ENCODE data around the gene ACVR1B.

ACVR1B gene

DNA sequence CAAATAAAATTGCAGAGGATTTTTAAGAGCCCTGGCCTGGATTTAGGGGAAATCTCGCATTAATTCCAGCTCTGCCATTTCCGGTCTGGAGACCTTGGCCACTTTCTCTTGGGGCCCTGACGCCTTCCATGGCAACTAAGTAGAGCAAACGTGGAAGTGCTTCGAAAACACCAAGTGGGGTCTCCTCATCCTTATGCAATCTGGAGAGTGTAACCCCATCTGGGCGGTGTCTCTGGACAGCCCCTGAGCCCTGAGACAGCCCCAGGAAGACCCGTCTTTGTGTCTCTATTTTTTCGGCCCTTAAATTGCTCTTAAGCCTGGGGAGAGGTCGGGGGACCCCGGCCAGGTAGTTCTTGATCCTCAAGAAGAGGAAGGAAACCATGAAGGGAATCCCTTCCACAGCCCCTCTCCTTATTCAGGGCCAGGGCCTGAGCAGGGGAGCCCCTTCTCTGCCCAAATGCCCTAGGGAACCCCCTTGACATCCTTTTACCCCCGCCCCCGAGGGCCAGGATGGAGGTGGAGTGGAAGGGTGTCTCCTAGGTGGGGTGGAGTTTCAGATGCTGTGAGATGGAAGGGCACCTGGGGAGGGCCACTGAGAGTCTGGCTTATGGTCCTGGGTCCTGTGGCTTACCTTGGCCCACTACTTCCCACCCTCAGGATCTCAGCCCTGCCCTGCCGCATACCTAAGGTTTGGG is 82.1 kb downstream of the ACVR1B start:
- Histone ChIP-seq H3K9me3 (no peaks in the 10 kb centered on the region), H3K27ac (peak overlapping the region; percentile 61), H3K27me3 (peaks cover 78% of the 10 kb centered on the region), H3K36me3 (no peaks in the 10 kb centered on the region), H3K4me1 (ENCODE audit: control insufficient read depth in 1 of 2, insufficient read depth in 1 of 2, low read depth in 1 of 2, low read length in 1 of 2) (peaks cover 22 to 25% of the 10 kb centered on the region in 2 experiments), H3K4me3 (ENCODE audit: low read depth in 1 of 2, low read length in 1 of 2) (peak overlapping the region; percentile 55 to 68)
- TF ChIP-seq, protein P1, sequence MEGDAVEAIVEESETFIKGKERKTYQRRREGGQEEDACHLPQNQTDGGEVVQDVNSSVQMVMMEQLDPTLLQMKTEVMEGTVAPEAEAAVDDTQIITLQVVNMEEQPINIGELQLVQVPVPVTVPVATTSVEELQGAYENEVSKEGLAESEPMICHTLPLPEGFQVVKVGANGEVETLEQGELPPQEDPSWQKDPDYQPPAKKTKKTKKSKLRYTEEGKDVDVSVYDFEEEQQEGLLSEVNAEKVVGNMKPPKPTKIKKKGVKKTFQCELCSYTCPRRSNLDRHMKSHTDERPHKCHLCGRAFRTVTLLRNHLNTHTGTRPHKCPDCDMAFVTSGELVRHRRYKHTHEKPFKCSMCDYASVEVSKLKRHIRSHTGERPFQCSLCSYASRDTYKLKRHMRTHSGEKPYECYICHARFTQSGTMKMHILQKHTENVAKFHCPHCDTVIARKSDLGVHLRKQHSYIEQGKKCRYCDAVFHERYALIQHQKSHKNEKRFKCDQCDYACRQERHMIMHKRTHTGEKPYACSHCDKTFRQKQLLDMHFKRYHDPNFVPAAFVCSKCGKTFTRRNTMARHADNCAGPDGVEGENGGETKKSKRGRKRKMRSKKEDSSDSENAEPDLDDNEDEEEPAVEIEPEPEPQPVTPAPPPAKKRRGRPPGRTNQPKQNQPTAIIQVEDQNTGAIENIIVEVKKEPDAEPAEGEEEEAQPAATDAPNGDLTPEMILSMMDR (IDR thresholded peaks at IDR 0.05), result no peak

- Histone ChIP-seq H3K36me3 (no peaks in the 10 kb centered on the region), H3K4me3 (ENCODE audit: low read depth in 1 of 2, low read length in 1 of 2) (no peak overlapping the region), H3K4me1 (ENCODE audit: control insufficient read depth in 1 of 2, insufficient read depth in 1 of 2, low read depth in 1 of 2, low read length in 1 of 2) (peaks cover 22 to 25% of the 10 kb centered on the region in 2 experiments), H3K27me3 (peaks cover 85% of the 10 kb centered on the region), H3K27ac (no peak overlapping the region), H3K9me3 (no peaks in the 10 kb centered on the region)
- TF ChIP-seq, protein P1 (IDR thresholded peaks at IDR 0.05), result no peak
Observed at GRCh38 chr12:52035190-52035589, 83.7 kb downstream of the ACVR1B start.

DNA sequence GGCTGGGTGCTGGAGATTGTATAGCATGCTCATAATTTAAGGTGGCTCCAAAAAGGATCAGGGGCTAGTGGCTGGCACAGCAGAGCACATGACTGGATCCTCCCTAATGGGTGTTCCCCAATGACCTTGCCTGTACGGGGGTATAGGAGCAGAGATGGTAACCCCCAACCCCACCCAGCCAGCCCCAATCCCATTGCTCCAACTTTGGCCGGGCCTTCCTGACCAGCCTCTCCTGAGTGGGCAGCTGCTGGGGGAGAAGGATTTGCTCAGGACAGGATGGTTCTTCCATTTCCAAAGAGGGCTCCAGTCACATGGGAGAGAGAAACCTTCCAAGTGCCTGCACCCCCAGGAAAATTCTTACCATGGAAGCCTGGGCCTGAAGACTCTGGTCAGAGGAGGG is 84.4 kb downstream of the ACVR1B start:
- peaks cover 85% of the 10 kb centered on the region for H3K27me3 ChIP-seq
- no peak overlapping the region for H3K27ac ChIP-seq
- H3K36me3 ChIP-seq, result no peaks in the 10 kb centered on the region
- H3K9me3 ChIP-seq, result no peaks in the 10 kb centered on the region
- TF ChIP-seq, protein P1 (IDR thresholded peaks at IDR 0.05), result no peak
- no peak overlapping the region for H3K4me3 ChIP-seq (ENCODE audit: low read depth in 1 of 2, low read length in 1 of 2)
- peaks cover 22 to 25% of the 10 kb centered on the region in 2 experiments for H3K4me1 ChIP-seq (ENCODE audit: control insufficient read depth in 1 of 2, insufficient read depth in 1 of 2, low read depth in 1 of 2, low read length in 1 of 2)

- Histone ChIP-seq H3K36me3 (no peaks in the 10 kb centered on the region), H3K4me3 (ENCODE audit: low read depth in 1 of 2, low read length in 1 of 2) (peak overlapping the region; percentile 37 to 49), H3K27ac (no peak overlapping the region), H3K27me3 (peaks cover 85% of the 10 kb centered on the region), H3K9me3 (no peaks in the 10 kb centered on the region), H3K4me1 (ENCODE audit: control insufficient read depth in 1 of 2, insufficient read depth in 1 of 2, low read depth in 1 of 2, low read length in 1 of 2) (peaks cover 22 to 25% of the 10 kb centered on the region in 2 experiments)
- TF ChIP-seq, protein P1 (IDR thresholded peaks at IDR 0.05), result no peak
Observed at GRCh38 chr12:52036587-52037171, 85.2 kb downstream of the ACVR1B start.

- Histone ChIP-seq H3K9me3 (no peaks in the 10 kb centered on the region), H3K27ac (no peak overlapping the region), H3K36me3 (no peaks in the 10 kb centered on the region), H3K4me1 (ENCODE audit: control insufficient read depth in 1 of 2, insufficient read depth in 1 of 2, low read depth in 1 of 2, low read length in 1 of 2) (peaks cover 21 to 25% of the 10 kb centered on the region in 2 experiments), H3K4me3 (ENCODE audit: low read depth in 1 of 2, low read length in 1 of 2) (peak overlapping the region; percentile 20 to 43), H3K27me3 (peaks cover 79% of the 10 kb centered on the region)
- TF ChIP-seq, protein P1 (IDR thresholded peaks at IDR 0.05), result no peak
Observed at GRCh38 chr12:52037248-52037861, 85.9 kb downstream of the ACVR1B start.

All from neutrophil (primary cell).